Aorta (tissue), 5 donors: Measurements from ENCODE around the gene C19orf53. TPM values are rescaled to one million over a fixed set of nuclear protein-coding genes. Genes with fewer than 3 reads are reported as not detected.

Experiments used
- ATAC-seq: fragments of 200-7000 bp; cut with Tn5 transposase; one replicate; pipeline ENCODE4 v1.9.1; 2022; ENCODE audit warnings: moderate library complexity; ENCODE audit not compliant: low FRiP score
- DNase-seq, 2 donors: peaks; one replicate each; pipeline ENCODE4 v3.0.0-alpha.2; 2020
- H3K27ac ChIP-seq, 2 donors: one replicate each; pipeline ENCODE4 v1.5.1; 2013; ENCODE audit warnings: low read length in 2 of 2, mild to moderate bottlenecking in 2 of 2, moderate library complexity in 2 of 2, control low read depth in 1 of 2, inconsistent platforms in 1 of 2, low read depth in 1 of 2
- H3K27me3 ChIP-seq, 2 donors: one replicate each; pipeline ENCODE4 v1.6.1; 2013; ENCODE audit warnings: control low read depth in 1 of 2, low read length in 1 of 2, mild to moderate bottlenecking in 1 of 2, moderate library complexity in 1 of 2; ENCODE audit not compliant: insufficient read depth in 2 of 2, control insufficient read depth in 1 of 2
- H3K36me3 ChIP-seq, 2 donors: one replicate each; pipeline ENCODE4 v1.6.1; 2013; ENCODE audit warnings: control low read depth in 1 of 2, low read length in 1 of 2, mild to moderate bottlenecking in 1 of 2; ENCODE audit not compliant: insufficient read depth in 2 of 2, control insufficient read depth in 1 of 2
- H3K4me1 ChIP-seq, 2 donors: one replicate each; pipeline ENCODE4 v1.6.1; 2013; ENCODE audit warnings: low read length in 2 of 2, control low read depth in 1 of 2, mild to moderate bottlenecking in 1 of 2, moderate library complexity in 1 of 2; ENCODE audit not compliant: insufficient read depth in 2 of 2, control insufficient read depth in 1 of 2
- H3K4me3 ChIP-seq, 2 donors: one replicate each; pipeline ENCODE4 v1.5.1; 2013; ENCODE audit warnings: low read length in 2 of 2, control low read depth in 1 of 2, mild to moderate bottlenecking in 1 of 2
- H3K9me3 ChIP-seq: one replicate; pipeline ENCODE4 v1.6.1; 2013; ENCODE audit warnings: mild to moderate bottlenecking, low read length; ENCODE audit not compliant: control insufficient read depth
- WGBS, 2 donors: extraction: QIAGEN DNeasy Blood & Tissue Kit; methylation state at CpG; one replicate each; pipeline ENCODE4 v1.1.7; 2013; 5-methylcytosine and 5-hydroxymethylcytosine counted together
- intact Hi-C, 2 donors: fragments of 100-400 bp; cut with DNase I; formaldehyde crosslinking; loops; one replicate each; pipeline versions ENCODE4 v1.14.2 to v1.15.0; 2022
- polyA plus RNA-seq, 2 donors: library from polyadenylated mRNA; stranded (reverse); fragments of 200-250 nt; gene quantifications; one replicate each; pipeline ENCODE4 v1.2.3, GENCODE V29; 2013
- total RNA-seq, 2 donors: library from RNA; stranded (reverse); fragmentation: NEBNext Ultra II Directional; extraction: Animal tissue kit (Norgen Biotek cat#: 25700); gene quantifications; one replicate each; pipeline ENCODE4 v1.2.1, GENCODE V29; 2021
- donor health status: healthy with polysubstance abuse.
- donor health status: Bipolar disorder and iron deficiency.
- donor health status: DM: no; HTN: no; CAD: no.
- donor health status: DM: no; HTN: no; CAD: no.
- donor health status: DM: yes; HTN: yes; CAD: no.

Gene C19orf53
- total and polyA plus RNA-seq, 4 donors: 57.8 to 172 (median 82.6) TPM

DNA sequence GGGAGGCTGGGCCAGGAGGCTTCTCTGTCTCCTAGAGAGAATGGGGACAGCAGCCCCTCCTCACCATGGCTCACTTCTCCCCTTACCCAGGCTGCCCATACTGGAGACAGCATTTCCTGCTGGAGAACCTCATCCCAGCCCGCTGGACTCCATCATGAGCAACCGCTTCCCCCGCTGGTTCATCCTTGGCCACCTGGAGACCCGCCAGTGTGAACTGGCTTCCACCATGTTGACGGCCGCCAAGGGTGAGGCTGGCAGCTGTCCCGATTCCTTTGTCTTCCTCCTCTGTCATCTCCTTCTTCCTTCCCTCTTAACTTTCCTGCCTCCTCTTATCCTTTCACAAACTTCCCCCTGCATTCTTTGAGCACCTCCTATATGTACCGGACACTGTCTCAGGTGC lies 49.0 kb downstream of the C19orf53 start:
- H3K9me3 ChIP-seq: no peaks in the 10 kb centered on the region
- ATAC-seq: no peak
- 65 to 67% methylated on average over 8 of the region's 8 CpGs for WGBS, 2 donors
- no peaks in the 10 kb centered on the region for H3K27me3 ChIP-seq
- H3K4me3 ChIP-seq: no peak overlapping the region
- DNase-seq: peak in 1 of 2 donors; percentile 82
- no peaks in the 10 kb centered on the region for H3K4me1 ChIP-seq
- intact Hi-C loops: loop anchor here in 1 of 2 donors (5.0 kb wide), 1 partner anchor 39 kb away; no protein-coding TSS in a partner anchor
- no peaks in the 10 kb centered on the region for H3K36me3 ChIP-seq
- H3K27ac ChIP-seq: no peak overlapping the region

DNA sequence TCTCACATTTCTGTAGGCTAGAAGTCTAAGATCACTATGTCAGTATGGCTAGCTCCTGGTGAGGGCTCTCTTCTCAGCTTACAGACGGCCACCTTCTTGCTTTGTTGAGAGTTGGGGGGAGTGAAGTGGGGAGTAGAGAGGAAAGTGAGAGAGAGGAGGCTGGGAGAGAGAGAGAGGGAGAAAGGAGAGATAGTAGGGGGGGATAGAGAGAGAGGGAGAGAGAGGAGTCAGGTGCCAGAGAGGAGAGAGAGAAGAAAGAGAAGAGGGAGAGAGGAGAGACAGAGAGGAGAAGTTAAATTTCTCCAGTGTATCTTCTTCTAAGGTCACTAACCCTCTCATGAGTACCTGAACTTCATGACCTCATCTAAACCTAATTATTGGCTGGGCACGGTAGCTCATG lies 49.6 kb downstream of the C19orf53 start:
- intact Hi-C loops: loop anchor here in 1 of 2 donors (5.0 kb wide), 1 partner anchor 38 kb away; no protein-coding TSS in a partner anchor
- Histone ChIP-seq H3K4me1 (no peaks in the 10 kb centered on the region), H3K27ac (no peak overlapping the region), H3K27me3 (no peaks in the 10 kb centered on the region), H3K36me3 (no peaks in the 10 kb centered on the region), H3K4me3 (no peak overlapping the region), H3K9me3 (no peaks in the 10 kb centered on the region)
- ATAC-seq (no peak), DNase-seq (no peak)
- WGBS, 2 donors: 83 to 84% methylated on average over 2 of the region's 2 CpGs

DNA sequence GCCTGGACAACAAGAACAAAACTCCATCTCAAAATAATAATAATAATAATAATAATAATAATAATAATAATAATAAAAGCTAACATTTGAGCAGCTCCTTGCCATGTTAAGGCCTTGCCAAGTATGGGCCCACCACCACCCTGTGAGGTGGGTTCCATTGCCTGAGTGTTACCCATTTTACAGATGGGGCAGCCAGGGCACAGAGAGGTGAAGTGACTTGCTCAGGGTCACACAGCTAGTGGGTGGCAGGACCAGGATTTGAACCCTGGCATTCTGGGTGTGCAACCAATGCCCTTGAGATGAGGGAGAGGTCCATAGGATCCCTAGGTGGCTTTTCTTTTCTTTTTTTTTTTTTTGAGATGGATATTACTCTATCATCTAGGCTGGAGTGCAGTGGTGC lies 50.4 kb downstream of the C19orf53 start:
- Histone ChIP-seq H3K36me3 (no peaks in the 10 kb centered on the region), H3K4me3 (no peak overlapping the region), H3K27me3 (no peaks in the 10 kb centered on the region), H3K4me1 (no peaks in the 10 kb centered on the region), H3K27ac (no peak overlapping the region), H3K9me3 (no peaks in the 10 kb centered on the region)
- intact Hi-C loops: loop anchor here (5.0 kb wide), 1 partner anchor 38 kb away; no protein-coding TSS in a partner anchor
- no peak for ATAC-seq
- no peak for DNase-seq

DNA sequence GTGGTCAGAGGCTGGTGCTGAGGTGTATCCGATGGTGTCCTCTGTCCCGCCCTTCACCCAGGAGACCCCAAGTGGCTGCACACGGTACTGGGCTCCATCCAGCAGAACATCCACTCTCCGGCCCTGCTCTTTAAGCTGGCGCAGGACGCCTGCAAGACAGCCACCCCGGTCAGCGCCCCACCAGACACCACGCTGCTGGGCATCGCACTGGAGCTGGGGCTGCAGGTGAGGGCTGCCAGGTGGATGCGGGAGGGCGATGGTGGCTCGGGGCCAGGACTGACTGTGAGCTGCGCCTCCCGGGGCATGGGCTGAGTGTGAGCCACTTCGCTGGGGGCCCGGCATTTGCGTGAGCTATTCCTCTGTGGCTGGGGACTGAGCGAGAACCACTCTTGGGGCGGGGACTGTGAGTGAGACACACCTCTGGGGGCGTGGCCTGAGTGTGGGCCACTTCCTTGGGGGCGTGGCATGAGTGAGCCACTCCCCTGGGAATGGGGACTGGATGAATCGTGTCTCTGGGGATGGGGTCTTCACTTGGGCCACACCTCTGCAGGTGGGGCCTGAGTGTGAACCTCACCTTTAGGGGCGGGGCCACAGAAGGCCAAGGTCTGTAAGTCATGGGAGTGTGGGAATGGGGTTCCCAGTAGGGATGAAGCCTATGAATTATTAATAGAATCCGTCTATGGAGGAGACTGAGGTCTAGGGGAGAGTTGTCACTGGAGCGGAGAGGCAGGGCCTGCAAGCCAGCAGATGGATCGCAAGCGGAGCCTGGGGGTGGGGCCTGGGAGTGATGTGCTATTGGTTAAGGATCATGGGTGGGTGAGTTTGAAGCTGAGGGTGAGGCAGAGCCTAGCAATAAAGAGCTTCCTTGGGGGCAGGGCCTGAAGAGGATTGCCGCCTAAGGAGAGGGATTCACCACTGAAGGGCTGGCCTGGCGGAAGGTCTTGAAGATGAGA lies 51.5 kb downstream of the C19orf53 start:
- DNase-seq: peak in 1 of 2 donors; percentile 84
- no peaks in the 10 kb centered on the region for H3K36me3 ChIP-seq

DNA sequence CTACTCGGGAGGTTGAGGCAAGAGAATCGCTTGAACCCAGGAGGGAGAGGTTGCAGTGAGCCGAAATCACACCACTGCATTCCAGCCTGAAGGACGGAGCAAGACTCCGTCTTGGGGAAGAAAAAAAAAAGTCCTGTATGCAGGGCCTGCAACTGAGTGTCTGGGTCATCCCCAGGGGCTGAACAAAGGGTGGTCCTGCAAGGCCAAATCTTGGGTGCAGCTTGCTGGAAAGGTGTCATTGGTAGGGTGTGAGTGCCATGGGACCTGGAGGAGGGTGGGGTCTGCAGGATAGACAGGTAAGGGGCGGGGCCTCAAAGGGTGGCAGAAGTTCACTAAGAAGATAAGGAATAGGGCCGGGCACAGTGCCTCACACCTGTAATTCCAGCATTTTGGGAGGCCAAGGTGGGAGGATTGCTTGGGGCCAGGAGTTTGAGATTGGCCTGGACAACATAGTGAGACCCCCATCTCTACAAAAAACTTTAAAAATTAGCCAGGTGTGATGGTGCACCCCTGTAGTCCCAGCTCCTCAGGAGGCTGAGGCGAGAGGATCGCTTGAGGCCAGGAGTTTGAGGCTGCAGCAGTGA lies 52.5 kb downstream of the C19orf53 start:
- H3K27ac ChIP-seq: no peak overlapping the region
- no peaks in the 10 kb centered on the region for H3K4me1 ChIP-seq
- H3K4me3 ChIP-seq: no peak overlapping the region
- ATAC-seq (no peak), DNase-seq (no peak)
- no peaks in the 10 kb centered on the region for H3K9me3 ChIP-seq
- no peaks in the 10 kb centered on the region for H3K36me3 ChIP-seq
- no peaks in the 10 kb centered on the region for H3K27me3 ChIP-seq
- intact Hi-C loops: loop anchor here in 1 of 2 donors (5.0 kb wide), 1 partner anchor 36 kb away; no protein-coding TSS in a partner anchor
- WGBS, 2 donors: 81 to 87% methylated on average over 9 of the region's 9 CpGs

More for the DNA sequence above, 51.5 kb downstream of the C19orf53 start:
- Histone ChIP-seq H3K9me3 (no peaks in the 10 kb centered on the region), H3K4me3 (no peak overlapping the region), H3K4me1 (no peaks in the 10 kb centered on the region), H3K27me3 (no peaks in the 10 kb centered on the region), H3K27ac (no peak overlapping the region)
- WGBS, 2 donors: 84 to 85% methylated on average over 30 of the region's 30 CpGs
- intact Hi-C loops: loop anchor here in 1 of 2 donors (5.0 kb wide), 1 partner anchor 37 kb away; no protein-coding TSS in a partner anchor
- ATAC-seq: no peak

DNA sequence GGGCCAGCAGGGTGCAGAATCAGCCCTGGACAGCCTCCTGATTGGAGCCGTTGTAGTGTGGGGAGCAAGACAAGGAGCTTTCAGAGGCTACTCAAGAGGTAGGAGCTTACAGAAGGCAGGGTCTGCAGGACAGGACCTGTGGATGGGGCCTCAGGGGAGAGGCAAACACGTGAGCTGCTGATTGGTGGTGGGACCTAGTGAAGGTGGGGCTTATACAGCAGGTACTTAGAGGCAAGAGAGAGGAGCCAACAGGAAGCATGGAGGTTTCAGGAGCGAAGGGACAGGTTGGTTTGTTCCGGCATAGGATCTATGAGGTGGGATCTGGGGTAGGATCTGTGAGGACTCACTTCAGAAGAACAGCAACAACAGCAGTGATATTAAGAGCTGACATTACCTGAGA lies 53.4 kb downstream of the C19orf53 start:
- Histone ChIP-seq H3K4me1 (no peaks in the 10 kb centered on the region), H3K27ac (no peak overlapping the region), H3K9me3 (no peaks in the 10 kb centered on the region), H3K36me3 (no peaks in the 10 kb centered on the region), H3K4me3 (no peak overlapping the region), H3K27me3 (no peaks in the 10 kb centered on the region)
- DNase-seq (no peak), ATAC-seq (no peak)
- 65 to 67% methylated on average over 4 of the region's 4 CpGs for WGBS, 2 donors
- intact Hi-C loops: loop anchor here in 1 of 2 donors (5.0 kb wide), 1 partner anchor 35 kb away; no protein-coding TSS in a partner anchor

Other genes with a start within 250 kb of the C19orf53 start
- 10 to 100 TPM; 25.5 to 44.6 TPM for gene MRI1, start 9.9 kb upstream of the C19orf53 start, total RNA-seq
- gene MRI1, start 9.9 kb upstream of the C19orf53 start, polyA plus RNA-seq: 10 to 100 TPM in 1 of 2 donors, 1 to 10 TPM in 1; 5.8 to 66.5 TPM
- 10 to 100 TPM; 11.2 to 12.1 TPM for gene ZSWIM4, start 21.0 kb downstream of the C19orf53 start, total RNA-seq
- gene ZSWIM4, start 21.0 kb downstream of the C19orf53 start, polyA plus RNA-seq: 1 to 10 TPM; 2.5 to 3.1 TPM
- gene NANOS3, start 102.7 kb downstream of the C19orf53 start, total RNA-seq: 1 to 10 TPM in 1 of 2 donors, not detected in 1; 1.0 TPM
- gene NANOS3, start 102.7 kb downstream of the C19orf53 start, polyA plus RNA-seq: 1 to 10 TPM in 1 of 2 donors, not detected in 1; 2.5 TPM
- gene BRME1, start 131.7 kb downstream of the C19orf53 start, total RNA-seq: 1 to 10 TPM; 2.0 to 2.3 TPM
- 1 to 10 TPM; 1.8 to 3.1 TPM for gene BRME1, start 131.7 kb downstream of the C19orf53 start, polyA plus RNA-seq
- 10 to 100 TPM; 26.9 to 37.2 TPM for gene CC2D1A, start 131.7 kb downstream of the C19orf53 start, total RNA-seq
- gene CC2D1A, start 131.7 kb downstream of the C19orf53 start, polyA plus RNA-seq: 10 to 100 TPM; 22.3 to 67.6 TPM
- 1 to 10 TPM; 4.3 to 9.8 TPM for gene PODNL1, start 164.0 kb downstream of the C19orf53 start, total RNA-seq
- 10 to 100 TPM in 1 of 2 donors, 1 to 10 TPM in 1; 2.5 to 18.9 TPM for gene PODNL1, start 164.0 kb downstream of the C19orf53 start, polyA plus RNA-seq
- gene DCAF15, start 178.1 kb downstream of the C19orf53 start, total RNA-seq: 10 to 100 TPM; 21.8 to 25.3 TPM
- 10 to 100 TPM in 1 of 2 donors, 1 to 10 TPM in 1; 8.8 to 41.4 TPM for gene DCAF15, start 178.1 kb downstream of the C19orf53 start, polyA plus RNA-seq
- gene RFX1, start 231.9 kb downstream of the C19orf53 start, total RNA-seq: 10 to 100 TPM; 11.6 to 17.7 TPM
- 1 to 10 TPM; 1.9 to 4.6 TPM for gene RFX1, start 231.9 kb downstream of the C19orf53 start, polyA plus RNA-seq